ENCODE data around the gene DEPDC7.

DEPDC7 gene

DNA sequence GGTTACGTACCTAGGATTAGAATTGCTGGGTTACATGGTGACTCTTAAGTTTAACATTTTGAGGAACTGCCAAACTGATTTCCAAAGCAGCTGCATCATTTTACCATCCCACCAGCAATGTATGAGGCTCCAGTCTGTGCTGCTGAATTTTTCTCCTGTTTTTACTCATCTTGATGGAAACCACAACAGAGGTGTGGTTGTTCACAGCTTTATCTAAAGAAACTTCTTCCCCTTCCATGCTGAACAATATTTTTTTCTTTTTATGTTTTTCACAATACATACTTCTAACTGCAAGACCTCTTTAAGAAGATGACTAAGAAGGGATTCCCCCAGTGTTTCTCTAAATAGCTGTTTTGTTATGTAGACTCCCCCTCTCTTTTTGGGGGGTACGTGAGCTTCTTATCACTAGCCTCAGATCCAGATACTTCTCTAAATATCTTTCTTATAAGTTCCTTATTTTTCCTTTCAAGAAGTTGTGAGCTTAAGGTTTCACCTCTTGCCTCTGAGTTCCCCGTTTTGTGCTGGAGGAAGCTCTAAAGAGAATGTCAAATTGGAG, 47.7 kb downstream of the DEPDC7 start:
- ChIA-PET POLR2A (interaction anchor here (1.5 kb wide), 1 partner anchor 24 kb away, joined by 5 read pairs; the partner anchor contains the start of gene TCP11L1), CTCF (interaction anchor here (0.7 to 1.4 kb wide), 3 partner anchors 15 to 103 kb away, joined by 3 to 7 read pairs (median 3); no protein-coding TSS in a partner anchor)
- TF ChIP-seq ARNT (IDR thresholded peaks at IDR 0.05) (no peak), ZNF384 (IDR thresholded peaks at IDR 0.05) (no peak), CTBP1 (IDR thresholded peaks at IDR 0.05; ENCODE audit: borderline replicate concordance) (no peak), L3MBTL2 (conservative IDR thresholded peaks at IDR 0.05) (no peak), NFRKB (IDR thresholded peaks at IDR 0.05) (no peak), SP1 (IDR thresholded peaks at IDR 0.05) (no peak), PKNOX1 (IDR thresholded peaks at IDR 0.05) (no peak), ELF4 (IDR thresholded peaks at IDR 0.05) (no peak), FOXM1 (IDR thresholded peaks at IDR 0.05; ENCODE audit: borderline replicate concordance) (no peak), HDGF (IDR thresholded peaks at IDR 0.05; ENCODE audit: borderline replicate concordance) (no peak), TARDBP (IDR thresholded peaks at IDR 0.05) (no peak), FOXK2 (IDR thresholded peaks at IDR 0.05) (no peak), FOXA1 (IDR thresholded peaks at IDR 0.05) (no peak), LEF1 (IDR thresholded peaks at IDR 0.05; ENCODE audit: borderline replicate concordance) (no peak), SUZ12 (IDR thresholded peaks at IDR 0.05) (no peak)
- DNase-seq (ENCODE audit: extremely low spot score): no peak

DNA sequence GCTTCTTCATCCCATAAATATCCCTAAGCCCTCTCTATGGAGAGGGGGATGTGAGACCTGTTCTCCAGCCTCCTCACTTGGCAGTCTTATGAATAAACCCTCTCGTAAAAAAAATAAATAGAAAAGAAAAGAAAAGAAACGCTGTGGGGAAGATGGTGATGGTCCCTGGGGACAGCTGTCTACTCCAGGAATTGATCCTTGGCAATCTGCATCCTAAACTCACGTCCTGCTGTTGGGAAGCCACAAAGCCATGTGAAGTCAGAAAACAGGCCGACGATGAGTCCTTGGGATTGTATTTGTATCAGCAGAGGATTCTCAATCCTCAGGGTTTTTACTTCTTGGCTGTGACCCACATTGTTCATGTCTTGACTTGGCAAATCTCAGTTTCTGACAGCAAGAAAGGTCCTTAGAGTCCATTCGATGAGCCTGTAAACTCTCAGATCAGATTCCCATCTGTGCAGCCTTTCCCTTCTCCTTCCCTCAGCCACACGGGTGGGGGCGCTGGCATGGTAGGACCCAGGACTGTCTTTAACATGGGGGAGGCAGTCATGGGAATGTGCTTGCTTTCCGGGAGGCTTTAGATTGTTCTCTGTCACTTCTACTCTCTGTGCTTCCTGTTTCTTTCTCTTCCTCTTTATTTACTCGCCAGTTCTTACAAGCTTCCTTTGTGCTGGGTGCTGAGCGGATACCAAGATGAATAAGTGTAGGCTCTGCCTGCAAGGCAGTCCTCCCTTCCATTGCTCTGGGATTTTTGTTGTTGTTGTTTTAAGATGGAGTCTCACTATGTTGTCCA, 48.6 kb downstream of the DEPDC7 start:
- ChIA-PET POLR2A (no interaction called here), CTCF (interaction anchor here (0.6 to 1.8 kb wide), 9 partner anchors 9 to 109 kb away, joined by 3 to 7 read pairs (median 3); partner anchors contain the start of gene TCP11L1)
- TF ChIP-seq ZNF384 (IDR thresholded peaks at IDR 0.05): no peak
- TF ChIP-seq FOXK2 (IDR thresholded peaks at IDR 0.05): no peak
- no peak for TF ChIP-seq CTBP1 (IDR thresholded peaks at IDR 0.05; ENCODE audit: borderline replicate concordance)
- no peak for TF ChIP-seq TARDBP (IDR thresholded peaks at IDR 0.05)
- TF ChIP-seq ARNT (IDR thresholded peaks at IDR 0.05): no peak
- no peak for TF ChIP-seq SP1 (IDR thresholded peaks at IDR 0.05)
- TF ChIP-seq LEF1 (IDR thresholded peaks at IDR 0.05; ENCODE audit: borderline replicate concordance): no peak
- no peak for TF ChIP-seq FOXA1 (IDR thresholded peaks at IDR 0.05)
- no peak for TF ChIP-seq SUZ12 (IDR thresholded peaks at IDR 0.05)
- TF ChIP-seq ELF4 (IDR thresholded peaks at IDR 0.05): no peak
- no peak for TF ChIP-seq PKNOX1 (IDR thresholded peaks at IDR 0.05)
- TF ChIP-seq BHLHE40 (IDR thresholded peaks at IDR 0.05; ENCODE audit: borderline replicate concordance): no peak
- TF ChIP-seq FOXM1 (IDR thresholded peaks at IDR 0.05; ENCODE audit: borderline replicate concordance): no peak
- TF ChIP-seq NFRKB (IDR thresholded peaks at IDR 0.05): no peak
- no peak for TF ChIP-seq HDGF (IDR thresholded peaks at IDR 0.05; ENCODE audit: borderline replicate concordance)
- no peak for TF ChIP-seq L3MBTL2 (conservative IDR thresholded peaks at IDR 0.05)
- DNase-seq (ENCODE audit: extremely low spot score): no peak

DNA sequence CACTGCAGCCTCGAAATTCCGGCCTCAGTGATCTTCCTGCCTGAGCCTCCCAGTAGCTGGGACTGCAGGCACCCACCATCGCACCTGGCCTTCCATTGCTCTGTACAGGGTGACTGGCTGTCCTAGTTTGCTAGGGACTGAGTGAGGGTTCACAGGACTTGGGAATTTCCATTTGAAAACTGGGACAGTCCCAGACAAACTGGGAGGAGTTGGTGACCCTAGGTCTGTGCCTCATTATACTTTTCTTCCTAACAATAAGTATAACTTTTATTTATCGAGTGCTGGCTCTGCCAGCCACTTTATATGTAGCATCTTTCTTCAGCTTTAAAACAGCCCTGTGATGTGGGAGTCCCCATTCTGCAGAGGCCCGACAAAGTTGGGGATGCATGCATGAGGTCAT, 49.2 kb downstream of the DEPDC7 start:
- TF ChIP-seq SUZ12 (IDR thresholded peaks at IDR 0.05) (no peak), L3MBTL2 (conservative IDR thresholded peaks at IDR 0.05) (no peak), LEF1 (IDR thresholded peaks at IDR 0.05; ENCODE audit: borderline replicate concordance) (no peak), FOXK2 (IDR thresholded peaks at IDR 0.05) (no peak), HDGF (IDR thresholded peaks at IDR 0.05; ENCODE audit: borderline replicate concordance) (no peak)
- POLR2A ChIA-PET: interaction anchor here (1.0 kb wide), 1 partner anchor 171 kb away, joined by 5 read pairs; no protein-coding TSS in a partner anchor
- no peak for DNase-seq (ENCODE audit: extremely low spot score)

DNA sequence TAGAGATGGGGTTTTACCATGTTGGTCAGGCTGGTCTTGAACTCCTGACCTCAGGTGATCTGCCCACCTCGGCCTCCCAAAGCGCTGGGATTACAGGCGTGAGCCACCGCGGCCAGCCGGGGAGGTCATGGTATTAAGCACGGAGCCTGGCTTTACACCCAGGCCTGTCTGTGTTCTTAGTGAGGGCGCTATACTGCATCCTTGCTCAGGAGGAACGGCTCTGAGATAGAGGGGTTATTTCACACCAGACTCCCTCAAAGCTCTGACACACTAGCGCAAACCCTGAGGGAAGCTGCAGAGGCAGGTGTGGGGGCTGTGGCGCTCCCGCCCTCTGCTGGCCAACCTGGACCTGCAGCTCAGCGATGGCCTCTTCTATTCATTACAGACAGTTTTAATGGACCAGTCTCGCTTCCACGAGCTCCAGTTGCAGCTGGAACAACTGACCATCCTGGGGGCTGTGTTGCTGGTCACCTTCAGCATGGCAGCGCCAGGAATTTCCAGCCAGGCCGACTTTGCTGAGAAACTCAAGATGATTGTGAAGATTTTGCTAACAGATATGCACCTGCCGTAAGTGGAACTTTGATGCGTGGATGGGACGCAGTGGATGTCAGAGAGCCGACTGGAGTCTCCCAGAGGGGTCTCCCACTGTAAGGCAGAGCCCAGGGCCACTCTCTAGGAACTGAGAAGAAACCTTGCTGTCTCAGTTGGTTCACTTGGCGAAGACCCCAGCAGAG, 49.9 kb downstream of the DEPDC7 start:
- ChIA-PET CTCF (interaction anchor here (0.6 to 1.8 kb wide), 12 partner anchors 10 to 604 kb away, joined by 3 to 5 read pairs (median 3); partner anchors contain the start of gene TCP11L1), POLR2A (interaction anchor here (0.6 to 1.0 kb wide), 2 partner anchors 50 to 171 kb away, joined by 3 to 5 read pairs; partner anchors contain the start of gene DEPDC7)
- TF ChIP-seq ELF4 (IDR thresholded peaks at IDR 0.05) (no peak), ZNF384 (IDR thresholded peaks at IDR 0.05) (no peak), HDGF (IDR thresholded peaks at IDR 0.05; ENCODE audit: borderline replicate concordance) (peak; percentile 13; the same call in 1 of the 2 replicates), PKNOX1 (IDR thresholded peaks at IDR 0.05) (no peak)
- peak; percentile 84 for DNase-seq (ENCODE audit: extremely low spot score)

More for the DNA sequence above, 49.2 kb downstream of the DEPDC7 start:
- CTCF ChIA-PET: interaction anchor here (0.6 to 1.8 kb wide), 12 partner anchors 9 to 605 kb away, joined by 3 to 5 read pairs (median 3); partner anchors contain the start of gene TCP11L1

DNA sequence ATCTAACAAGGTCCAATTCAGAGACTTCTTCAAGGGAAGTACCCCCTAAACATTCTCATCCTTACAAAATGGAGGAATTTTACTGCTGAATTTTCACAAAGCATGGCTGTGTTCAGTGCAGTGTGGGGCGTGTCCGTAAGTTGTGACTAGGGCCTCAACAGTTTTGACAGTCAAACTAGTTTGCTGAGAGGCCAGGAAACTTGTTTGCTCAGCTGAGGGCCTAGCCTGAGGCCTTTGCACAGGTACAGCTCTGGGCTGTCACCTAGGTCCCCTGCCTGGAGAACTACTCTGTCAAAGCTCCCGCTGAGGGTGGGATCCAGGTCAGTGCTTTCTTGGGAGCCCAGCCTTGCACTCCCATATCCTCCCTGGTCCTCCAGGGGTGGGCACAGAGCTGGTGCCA, 51.6 kb downstream of the DEPDC7 start:
- no peak for DNase-seq (ENCODE audit: extremely low spot score)
- POLR2A ChIA-PET: no interaction called here
- CTCF ChIA-PET: interaction anchor here (0.6 kb wide), 1 partner anchor 259 kb away, joined by 4 read pairs; no protein-coding TSS in a partner anchor
- TF ChIP-seq HDGF (IDR thresholded peaks at IDR 0.05; ENCODE audit: borderline replicate concordance) (no peak), FOXK2 (IDR thresholded peaks at IDR 0.05) (no peak), FOXM1 (IDR thresholded peaks at IDR 0.05; ENCODE audit: borderline replicate concordance) (no peak), FOXA1 (IDR thresholded peaks at IDR 0.05) (no peak), NFRKB (IDR thresholded peaks at IDR 0.05) (no peak), LEF1 (IDR thresholded peaks at IDR 0.05; ENCODE audit: borderline replicate concordance) (no peak), SP1 (IDR thresholded peaks at IDR 0.05) (no peak), BHLHE40 (IDR thresholded peaks at IDR 0.05; ENCODE audit: borderline replicate concordance) (no peak), L3MBTL2 (conservative IDR thresholded peaks at IDR 0.05) (no peak), ZNF384 (IDR thresholded peaks at IDR 0.05) (no peak), PKNOX1 (IDR thresholded peaks at IDR 0.05) (no peak), ARNT (IDR thresholded peaks at IDR 0.05) (no peak), TARDBP (IDR thresholded peaks at IDR 0.05) (no peak)

Data from HEK293T (cell line).